Measurements from ENCODE around the gene NID2. TPM values are rescaled to one million over a fixed set of nuclear protein-coding genes. Genes with fewer than 3 reads are reported as not detected.

The NID2 gene
- total and polyA plus RNA-seq, 2 donors (not counting 1 experiment from before 2014, with no cell fraction given) = 181 to 2,513 TPM

- Histone ChIP-seq H3K36me3 (ENCODE audit: control insufficient read depth, insufficient read depth, low read length) (peaks cover 12% of the 10 kb centered on the region), H4K20me1 (ENCODE audit: control insufficient read depth, extremely low read depth, insufficient read depth, low read length) (no peaks in the 10 kb centered on the region), H3K4me3 (replicated peaks in 1 of 4; ENCODE audit: control extremely low read depth in 1 of 4, insufficient read depth in 1 of 4, low read depth in 3 of 4, low read length in 4 of 4) (no peak overlapping the region), H3K9me3 (ENCODE audit: control insufficient read depth, insufficient read depth, low read depth, low read length) (no peaks in the 10 kb centered on the region), H3K9ac (ENCODE audit: insufficient read depth, low read length) (no peak overlapping the region), H2AFZ (ENCODE audit: low read length) (no peak overlapping the region), H3K4me2 (ENCODE audit: extremely low read depth, insufficient read depth, low read length) (no peak overlapping the region), H3K79me2 (ENCODE audit: control insufficient read depth, insufficient read depth, low read length) (peaks cover 5% of the 10 kb centered on the region), H3K27me3 (ENCODE audit: control insufficient read depth, insufficient read depth, low read length) (no peaks in the 10 kb centered on the region), H3K4me1 (ENCODE audit: control insufficient read depth, extremely low read depth, insufficient read depth, low read length) (peaks cover 13% of the 10 kb centered on the region), H3K27ac (ENCODE audit: insufficient read depth, low read length) (no peak overlapping the region)
- TF ChIP-seq CTCF (conservative IDR thresholded peaks at IDR 0.05 in 1 of 2, IDR thresholded peaks at IDR 0.05 in 1 of 2; ENCODE audit: low read depth in 1 of 2, low read length in 2 of 2) = no peak
- no peak for TF ChIP-seq EZH2 (IDR thresholded peaks at IDR 0.05; ENCODE audit: low read length, missing control alignments)
- no peak for DNase-seq (ENCODE audit: low read depth in 2 of 2)
Observed at GRCh38 chr14:51998348-51998747, 70.5 kb downstream of the NID2 start.

GRCh38 chr14:51996148-51996746, 72.6 kb downstream of the NID2 start:
- H3K27ac ChIP-seq (ENCODE audit: insufficient read depth, low read length) = no peak overlapping the region
- no peaks in the 10 kb centered on the region for H3K27me3 ChIP-seq (ENCODE audit: control insufficient read depth, insufficient read depth, low read length)
- no peak for TF ChIP-seq EZH2 (IDR thresholded peaks at IDR 0.05; ENCODE audit: low read length, missing control alignments)
- TF ChIP-seq CTCF (conservative IDR thresholded peaks at IDR 0.05 in 1 of 2, IDR thresholded peaks at IDR 0.05 in 1 of 2; ENCODE audit: low read depth in 1 of 2, low read length in 2 of 2) = peak; percentile 28 to 65
- peaks cover 11% of the 10 kb centered on the region for H3K4me1 ChIP-seq (ENCODE audit: control insufficient read depth, extremely low read depth, insufficient read depth, low read length)
- no peak overlapping the region for H3K4me3 ChIP-seq (replicated peaks in 1 of 4; ENCODE audit: control extremely low read depth in 1 of 4, insufficient read depth in 1 of 4, low read depth in 3 of 4, low read length in 4 of 4)
- H3K9ac ChIP-seq (ENCODE audit: insufficient read depth, low read length) = no peak overlapping the region
- no peak overlapping the region for H3K4me2 ChIP-seq (ENCODE audit: extremely low read depth, insufficient read depth, low read length)
- H4K20me1 ChIP-seq (ENCODE audit: control insufficient read depth, extremely low read depth, insufficient read depth, low read length) = no peaks in the 10 kb centered on the region
- peak; percentile 26 to 81 for DNase-seq (ENCODE audit: low read depth in 2 of 2)
- H2AFZ ChIP-seq (ENCODE audit: low read length) = no peak overlapping the region
- H3K79me2 ChIP-seq (ENCODE audit: control insufficient read depth, insufficient read depth, low read length) = peaks cover 10% of the 10 kb centered on the region
- H3K36me3 ChIP-seq (ENCODE audit: control insufficient read depth, insufficient read depth, low read length) = peaks cover 4% of the 10 kb centered on the region
- no peaks in the 10 kb centered on the region for H3K9me3 ChIP-seq (ENCODE audit: control insufficient read depth, insufficient read depth, low read depth, low read length)

- Histone ChIP-seq H3K9ac (ENCODE audit: insufficient read depth, low read length) (no peak overlapping the region), H3K9me3 (ENCODE audit: control insufficient read depth, insufficient read depth, low read depth, low read length) (no peaks in the 10 kb centered on the region), H3K4me3 (replicated peaks in 1 of 4; ENCODE audit: control extremely low read depth in 1 of 4, insufficient read depth in 1 of 4, low read depth in 3 of 4, low read length in 4 of 4) (no peak overlapping the region), H2AFZ (ENCODE audit: low read length) (no peak overlapping the region), H3K36me3 (ENCODE audit: control insufficient read depth, insufficient read depth, low read length) (no peaks in the 10 kb centered on the region), H4K20me1 (ENCODE audit: control insufficient read depth, extremely low read depth, insufficient read depth, low read length) (no peaks in the 10 kb centered on the region), H3K79me2 (ENCODE audit: control insufficient read depth, insufficient read depth, low read length) (peaks cover 28% of the 10 kb centered on the region), H3K27ac (ENCODE audit: insufficient read depth, low read length) (no peak overlapping the region), H3K4me1 (ENCODE audit: control insufficient read depth, extremely low read depth, insufficient read depth, low read length) (peaks cover 3% of the 10 kb centered on the region), H3K4me2 (ENCODE audit: extremely low read depth, insufficient read depth, low read length) (no peak overlapping the region), H3K27me3 (ENCODE audit: control insufficient read depth, insufficient read depth, low read length) (no peaks in the 10 kb centered on the region)
- DNase-seq (ENCODE audit: low read depth in 2 of 2) = no peak
- TF ChIP-seq EZH2 (IDR thresholded peaks at IDR 0.05; ENCODE audit: low read length, missing control alignments) (no peak), CTCF (conservative IDR thresholded peaks at IDR 0.05 in 1 of 2, IDR thresholded peaks at IDR 0.05 in 1 of 2; ENCODE audit: low read depth in 1 of 2, low read length in 2 of 2) (no peak)
Observed at GRCh38 chr14:51993285-51993920, 75.5 kb downstream of the NID2 start.
